Astrocyte of the cerebellum (primary cell): ENCODE measurements around the gene DHPS.

Experiments used
- DNase-seq: peaks from one replicate; pipeline ENCODE4 v3.0.0-alpha.2; 2011; ENCODE audit warnings: low read depth
- H3K4me3 ChIP-seq: 2 replicates; pipeline ENCODE4 v1.5.1; 2011; ENCODE audit warnings: mild to moderate bottlenecking, low read depth, low read length, moderate library complexity
- CTCF ChIP-seq: IDR thresholded peaks from 2 replicates; pipeline ENCODE4 v1.5.1; 2012; ENCODE audit warnings: low read length, low read depth, moderate library complexity, mild to moderate bottlenecking; ENCODE audit errors: missing control alignments
- in situ Hi-C: cut with HindIII; loops from 2 replicates; pipeline ENCODE4 v1.10.0; 2017; ENCODE audit warnings: low sequenced_read_pairs

Gene DHPS

DNA sequence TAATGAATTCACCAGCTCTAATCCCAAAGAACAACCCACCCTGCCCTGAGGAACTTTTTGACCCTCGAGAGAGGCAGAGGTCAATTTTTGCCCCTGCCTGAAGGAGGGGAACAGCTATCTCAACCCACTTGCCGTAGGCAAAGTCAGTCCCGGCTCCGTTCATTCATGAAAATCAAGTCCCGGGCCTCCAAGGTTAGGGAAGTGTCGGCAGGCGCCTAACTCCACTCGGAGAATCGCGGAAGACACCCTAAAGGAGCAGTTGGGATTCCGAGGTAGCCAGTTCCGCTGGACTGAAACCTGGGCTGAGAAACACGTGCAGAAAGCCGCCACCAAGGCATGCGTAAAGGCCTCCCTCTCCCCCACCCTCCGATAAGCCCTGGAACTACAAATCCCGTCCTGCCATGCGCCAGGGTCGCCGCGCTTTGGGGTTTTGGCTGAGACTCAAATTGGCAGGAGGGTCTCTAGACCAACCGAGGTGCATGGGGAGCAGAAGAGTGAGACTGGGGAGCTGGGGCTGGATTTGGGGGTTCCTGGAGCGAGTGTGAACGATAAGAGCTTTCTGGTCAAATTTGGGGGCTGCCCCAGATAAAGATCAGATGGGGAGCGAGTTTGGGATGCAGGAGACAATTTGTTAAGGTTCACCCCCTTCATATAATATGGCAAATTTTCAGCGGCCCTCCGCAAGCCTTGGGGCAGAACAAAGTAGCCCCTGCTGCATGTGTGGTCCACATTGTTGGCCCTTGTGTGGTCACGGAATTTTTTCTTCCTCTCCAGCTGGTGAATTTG is 42.2 kb upstream of the DHPS start, which contains the start of gene TNPO2:
Gene TNPO2, minus strand, starts transcription at position 292 of the 786 bp plus-strand sequence. CDS start 2,955 bp downstream, outside the sequence.
- DNase-seq = no peak
- TF ChIP-seq CTCF = no peak
- in situ Hi-C loops = no loop called here
- H3K4me3 ChIP-seq = peak within 1 kb of the TSS; percentile 82

- H3K4me3 ChIP-seq = peak overlapping the region; percentile 82
- DNase-seq = no peak
- in situ Hi-C loops = no loop called here
- no peak for TF ChIP-seq CTCF
Measured at GRCh38 chr19:12723381-12723640, 41.6 kb upstream of the DHPS start.

DNA sequence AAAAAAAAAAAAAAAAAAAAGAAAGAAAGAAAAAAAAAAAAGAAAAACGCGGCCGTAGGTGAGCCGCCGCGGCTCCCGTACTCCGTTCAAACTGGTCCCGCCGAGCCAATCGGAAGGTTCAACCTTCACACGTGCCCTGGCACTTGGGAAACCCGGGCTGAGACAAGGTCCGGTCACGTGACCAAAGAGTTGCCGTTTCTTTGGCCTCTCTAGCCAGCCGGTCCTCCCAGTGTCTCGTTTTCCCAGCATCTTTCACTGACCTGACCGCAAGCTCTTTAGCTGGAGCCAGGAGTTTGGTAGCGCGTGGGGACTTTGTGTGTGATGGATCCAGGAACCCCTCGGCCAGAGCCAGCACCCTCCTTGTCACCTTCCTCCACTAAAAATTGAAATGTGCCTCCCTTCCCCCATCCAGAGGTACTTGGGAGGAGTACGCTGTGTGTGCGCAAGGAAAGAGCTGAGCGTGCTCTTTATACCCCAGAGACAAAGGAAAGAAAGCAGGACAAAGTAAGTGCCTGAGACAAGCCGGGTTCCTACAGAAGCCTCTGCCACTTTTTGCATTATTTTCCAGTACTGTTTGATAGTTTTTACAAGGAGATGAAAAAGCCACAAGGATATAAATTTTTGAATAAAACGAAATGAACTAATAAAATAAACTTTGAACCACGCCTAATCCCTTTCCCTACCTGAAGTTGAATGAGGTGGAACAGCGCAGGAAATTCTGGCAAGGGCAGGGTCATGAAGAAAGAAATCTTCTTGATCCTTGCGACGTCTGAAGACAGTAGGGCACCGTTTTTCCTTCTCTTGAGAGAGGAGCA is 41.1 kb upstream of the DHPS start:
- H3K4me3 ChIP-seq = peak overlapping the region; percentile 82
- in situ Hi-C loops = no loop called here
- peak; percentile 99 for DNase-seq
- no peak for TF ChIP-seq CTCF

DNA sequence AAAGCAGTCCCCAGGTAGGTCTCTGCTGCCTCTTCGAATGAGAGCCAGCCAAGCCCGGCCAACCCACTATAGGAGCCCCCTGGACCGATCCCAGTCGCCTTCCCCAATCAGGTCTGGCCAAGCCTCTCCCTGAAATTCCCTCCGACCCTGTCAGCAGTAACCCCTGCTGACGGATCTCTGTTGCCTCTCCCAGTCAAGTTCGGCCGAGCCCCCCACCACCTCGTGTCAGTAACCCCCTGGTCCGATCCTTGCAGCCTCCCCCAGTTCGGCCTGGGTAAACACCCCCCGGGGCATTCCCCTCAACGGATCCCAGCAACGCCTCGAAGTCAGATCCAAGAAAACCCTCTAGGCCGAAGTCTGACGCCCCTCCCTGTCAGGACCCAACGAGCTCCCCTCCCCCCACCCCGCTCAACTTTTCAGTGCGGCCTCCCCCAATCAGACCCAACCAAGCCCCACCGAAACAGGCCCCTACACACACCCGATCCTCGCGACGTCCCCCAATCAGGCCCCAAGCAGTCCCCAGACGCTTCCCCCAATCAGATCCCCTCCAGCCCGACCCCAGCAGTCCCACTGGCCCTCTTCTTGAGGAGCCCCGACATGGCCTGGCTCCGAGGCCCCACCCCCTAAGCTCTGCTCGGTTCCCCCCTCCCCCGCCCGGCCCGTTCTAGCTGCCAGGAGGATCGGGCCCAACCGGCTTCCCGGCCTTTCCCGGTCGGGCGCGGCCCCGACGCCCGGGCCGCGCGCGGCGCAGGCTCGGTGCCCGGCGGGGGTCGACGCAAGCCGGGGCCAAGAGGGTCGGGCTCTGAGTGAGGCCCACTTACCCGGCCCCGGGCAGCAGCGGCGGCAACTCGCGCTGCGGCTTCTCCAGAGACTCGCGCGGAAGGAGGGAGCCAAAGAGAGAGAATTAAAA is 40.2 kb upstream of the DHPS start:
- TF ChIP-seq CTCF = no peak
- DNase-seq = no peak
- in situ Hi-C loops = no loop called here
- peak overlapping the region; percentile 82 for H3K4me3 ChIP-seq

DNA sequence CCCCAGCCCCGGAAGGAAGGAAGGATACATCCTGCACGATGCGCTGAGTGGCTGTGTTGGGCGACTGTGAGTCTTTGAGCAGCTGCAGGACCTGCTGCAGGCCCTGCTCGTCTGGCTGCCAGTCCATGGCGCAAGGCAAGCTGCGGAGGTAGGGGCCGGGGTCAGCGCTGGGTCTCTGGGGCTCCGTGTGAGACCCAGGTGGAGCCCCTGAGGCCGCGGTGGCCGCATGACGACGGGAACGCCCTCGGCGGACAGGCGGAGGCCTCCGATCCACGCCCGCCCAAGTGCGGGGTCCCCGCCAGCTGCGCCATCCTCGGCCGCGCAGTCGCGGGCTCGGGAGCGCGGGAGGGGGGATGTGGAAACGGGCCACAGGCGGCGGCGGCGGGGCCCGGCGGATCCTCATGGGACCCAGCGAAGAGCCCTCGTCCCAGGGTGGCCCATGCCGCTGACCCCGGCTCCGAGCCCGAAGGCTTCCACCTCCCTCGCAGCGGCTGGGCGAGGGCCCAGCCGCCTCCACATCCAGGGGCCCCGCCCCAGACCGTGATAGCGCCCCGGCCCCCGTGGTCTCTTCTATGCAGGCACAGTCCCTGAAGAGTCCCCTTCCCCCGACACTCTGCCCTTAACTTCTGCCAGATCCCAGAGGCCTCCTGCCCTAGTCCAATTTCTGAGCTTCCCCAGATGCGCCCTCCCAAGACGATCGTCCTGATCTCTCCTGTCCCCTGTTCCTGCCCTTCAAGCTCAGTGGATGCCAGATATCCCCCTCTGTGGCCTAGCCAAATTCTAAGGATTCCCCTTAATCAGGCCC is 39.4 kb upstream of the DHPS start:
- in situ Hi-C loops = no loop called here
- DNase-seq = no peak
- no peak for TF ChIP-seq CTCF
- H3K4me3 ChIP-seq = peak overlapping the region; percentile 82
